ENCODE data around the gene TP53BP2. TPM values are rescaled to one million over a fixed set of nuclear protein-coding genes. Genes with fewer than 3 reads are reported as not detected.
A peak's percentile ranks its signal among the peaks of the same experiment; 100 is the strongest.

The TP53BP2 gene
- total and polyA plus RNA-seq, 7 donors, result 10.6 to 34.0 (median 17.1) TPM

DNA sequence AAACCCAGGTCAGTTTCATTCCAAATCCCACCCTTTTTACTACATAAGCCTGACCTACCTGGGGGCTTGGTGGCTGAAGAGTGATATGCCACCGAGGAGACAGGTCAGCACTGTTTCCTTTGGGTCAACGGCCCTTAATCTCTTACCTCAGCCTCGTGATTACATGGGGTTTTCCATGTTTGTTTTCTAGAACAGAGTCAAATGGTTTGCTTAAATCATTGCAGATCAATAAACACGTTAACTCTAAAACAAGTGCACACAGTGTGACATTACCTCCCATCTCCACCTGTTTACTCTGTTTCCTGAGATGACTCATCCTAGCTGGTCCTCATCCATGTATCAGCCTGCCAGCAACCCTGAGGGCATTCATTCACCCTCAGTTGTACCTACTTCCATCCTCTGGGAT lies 40.8 kb upstream of the TP53BP2 start:
- DNase-seq (no peak), ATAC-seq (peak; percentile 45 to 74 (median 57))
- no peak overlapping the region for H3K4me3 ChIP-seq
- intact Hi-C loops (cut with DNase I), result loop anchor here in 1 of 2 donors (2.0 kb wide), 1 partner anchor 40 kb away; no protein-coding TSS in a partner anchor
- H3K9me3 ChIP-seq, result no peaks in the 10 kb centered on the region
- peak overlapping the region; percentile 95 for H3K27ac ChIP-seq
- H3K4me1 ChIP-seq, result peaks cover 6% of the 10 kb centered on the region
- H3K36me3 ChIP-seq (ENCODE audit: insufficient read depth in 1 of 2, low read depth in 1 of 2), result no peaks in the 10 kb centered on the region
- TF ChIP-seq, protein P1, sequence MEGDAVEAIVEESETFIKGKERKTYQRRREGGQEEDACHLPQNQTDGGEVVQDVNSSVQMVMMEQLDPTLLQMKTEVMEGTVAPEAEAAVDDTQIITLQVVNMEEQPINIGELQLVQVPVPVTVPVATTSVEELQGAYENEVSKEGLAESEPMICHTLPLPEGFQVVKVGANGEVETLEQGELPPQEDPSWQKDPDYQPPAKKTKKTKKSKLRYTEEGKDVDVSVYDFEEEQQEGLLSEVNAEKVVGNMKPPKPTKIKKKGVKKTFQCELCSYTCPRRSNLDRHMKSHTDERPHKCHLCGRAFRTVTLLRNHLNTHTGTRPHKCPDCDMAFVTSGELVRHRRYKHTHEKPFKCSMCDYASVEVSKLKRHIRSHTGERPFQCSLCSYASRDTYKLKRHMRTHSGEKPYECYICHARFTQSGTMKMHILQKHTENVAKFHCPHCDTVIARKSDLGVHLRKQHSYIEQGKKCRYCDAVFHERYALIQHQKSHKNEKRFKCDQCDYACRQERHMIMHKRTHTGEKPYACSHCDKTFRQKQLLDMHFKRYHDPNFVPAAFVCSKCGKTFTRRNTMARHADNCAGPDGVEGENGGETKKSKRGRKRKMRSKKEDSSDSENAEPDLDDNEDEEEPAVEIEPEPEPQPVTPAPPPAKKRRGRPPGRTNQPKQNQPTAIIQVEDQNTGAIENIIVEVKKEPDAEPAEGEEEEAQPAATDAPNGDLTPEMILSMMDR (IDR thresholded peaks at IDR 0.05), result no peak
- WGBS, 3 donors, result 28 to 47% (median 45%) methylated on average over 4 of the region's 4 CpGs
- H3K27me3 ChIP-seq (ENCODE audit: insufficient read depth in 3 of 3, low read length in 2 of 3), result no peaks in the 10 kb centered on the region

DNA sequence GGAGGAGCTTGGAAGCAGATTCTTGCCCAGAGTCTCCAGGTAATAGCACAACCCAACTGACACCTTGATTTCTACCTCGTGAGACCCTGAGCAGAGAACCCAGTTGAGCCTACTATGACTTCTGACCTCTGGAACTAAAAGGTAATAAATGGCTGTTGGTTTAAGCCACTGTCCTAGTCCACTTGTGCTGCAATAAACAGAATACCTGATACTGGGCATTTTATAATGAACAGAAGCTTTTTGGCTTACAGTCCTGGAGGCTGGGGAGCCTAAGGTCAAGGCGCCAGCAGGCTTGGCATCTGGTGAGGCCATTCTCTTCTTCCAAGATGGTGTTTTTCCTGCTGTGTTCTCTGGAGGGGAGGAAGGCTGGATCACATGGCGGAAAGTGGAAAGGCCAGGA lies 39.9 kb upstream of the TP53BP2 start:
- intact Hi-C loops (cut with DNase I), result loop anchor here in 1 of 2 donors (2.0 kb wide), 1 partner anchor 39 kb away; no protein-coding TSS in a partner anchor
- no peak for ATAC-seq

DNA sequence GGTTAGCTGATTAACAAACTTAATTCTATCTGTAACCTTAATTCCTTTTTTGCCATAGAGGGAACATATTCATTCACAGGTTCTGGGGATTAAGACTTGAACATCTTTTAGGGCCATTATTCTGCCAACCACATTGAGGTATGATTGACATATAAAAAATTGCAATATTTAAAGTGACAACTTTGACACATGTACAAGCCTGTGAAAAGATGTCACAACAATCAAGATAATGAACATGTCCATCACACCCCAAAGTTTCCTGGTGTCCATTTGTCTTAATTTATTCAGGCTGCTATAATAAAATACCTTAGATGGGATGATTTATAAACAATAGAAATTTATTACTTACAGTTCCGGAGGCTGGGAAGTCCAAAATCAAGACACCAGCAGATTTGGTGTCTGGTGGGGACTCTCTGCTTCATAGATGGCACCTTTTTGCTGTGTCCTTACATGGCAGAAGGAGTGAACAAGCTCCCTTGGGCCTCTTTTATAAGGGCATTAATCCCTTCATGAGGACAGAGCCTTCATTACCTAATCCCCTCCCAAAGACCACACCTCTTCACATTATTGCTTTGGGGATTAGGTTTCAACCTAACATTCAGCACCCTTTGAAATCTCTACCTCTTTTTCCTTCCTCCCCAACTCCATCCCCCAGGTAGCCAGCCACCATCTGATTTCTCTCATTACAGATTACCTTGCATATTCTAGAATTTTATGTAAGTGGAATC lies 33.0 kb upstream of the TP53BP2 start:
- H3K27ac ChIP-seq, result no peak overlapping the region
- no peak overlapping the region for H3K4me3 ChIP-seq
- no peaks in the 10 kb centered on the region for H3K9me3 ChIP-seq
- intact Hi-C loops (cut with DNase I), result no loop called here
- ATAC-seq (no peak), DNase-seq (no peak)
- WGBS, 3 donors, result 96 to 100% (median 96%) methylated on average over 1 of the region's 1 CpG
- no peaks in the 10 kb centered on the region for H3K36me3 ChIP-seq (ENCODE audit: insufficient read depth in 1 of 2, low read depth in 1 of 2)
- TF ChIP-seq, protein P1 (IDR thresholded peaks at IDR 0.05), result no peak
- H3K27me3 ChIP-seq (ENCODE audit: insufficient read depth in 3 of 3, low read length in 2 of 3), result no peaks in the 10 kb centered on the region
- H3K4me1 ChIP-seq, result no peaks in the 10 kb centered on the region

More for the DNA sequence above, 39.9 kb upstream of the TP53BP2 start:
- DNase-seq, result no peak
- Histone ChIP-seq H3K27ac (peak overlapping the region; percentile 95), H3K4me3 (no peak overlapping the region), H3K27me3 (ENCODE audit: insufficient read depth in 3 of 3, low read length in 2 of 3) (no peaks in the 10 kb centered on the region), H3K9me3 (no peaks in the 10 kb centered on the region), H3K4me1 (peaks cover 6% of the 10 kb centered on the region), H3K36me3 (ENCODE audit: insufficient read depth in 1 of 2, low read depth in 1 of 2) (no peaks in the 10 kb centered on the region)
- TF ChIP-seq, protein P1 (IDR thresholded peaks at IDR 0.05), result no peak
- 94 to 97% (median 96%) methylated on average over 3 of the region's 3 CpGs for WGBS, 3 donors

DNA sequence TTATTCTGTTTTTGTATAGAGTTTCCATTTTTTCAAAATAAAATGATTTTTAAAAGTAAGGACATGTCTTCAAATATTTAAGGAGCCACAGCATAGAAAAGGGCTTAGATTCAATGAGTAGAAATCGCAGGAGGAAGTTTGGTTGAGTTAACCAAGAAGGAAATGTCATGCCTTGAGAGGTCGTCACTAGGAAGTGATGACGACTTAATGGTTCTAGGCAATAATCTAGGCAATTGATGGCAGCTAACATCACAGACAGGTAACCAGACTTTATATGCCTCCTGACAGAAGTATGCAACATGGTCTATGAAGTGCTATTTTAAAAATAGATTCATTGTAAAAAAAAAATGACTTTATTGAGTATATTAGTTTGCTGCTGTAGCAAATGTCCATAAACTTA lies 32.1 kb upstream of the TP53BP2 start:
- DNase-seq (no peak), ATAC-seq (no peak)
- 68 to 76% (median 72%) methylated on average over 3 of the region's 3 CpGs for WGBS, 3 donors
- TF ChIP-seq, protein P1 (IDR thresholded peaks at IDR 0.05), result no peak
- no peaks in the 10 kb centered on the region for H3K9me3 ChIP-seq
- no peaks in the 10 kb centered on the region for H3K36me3 ChIP-seq (ENCODE audit: insufficient read depth in 1 of 2, low read depth in 1 of 2)
- intact Hi-C loops (cut with DNase I), result no loop called here
- H3K27ac ChIP-seq, result no peak overlapping the region
- no peaks in the 10 kb centered on the region for H3K4me1 ChIP-seq
- no peaks in the 10 kb centered on the region for H3K27me3 ChIP-seq (ENCODE audit: insufficient read depth in 3 of 3, low read length in 2 of 3)
- H3K4me3 ChIP-seq, result no peak overlapping the region
